Measurements from ENCODE around the gene NXPH1.

NXPH1 gene

DNA sequence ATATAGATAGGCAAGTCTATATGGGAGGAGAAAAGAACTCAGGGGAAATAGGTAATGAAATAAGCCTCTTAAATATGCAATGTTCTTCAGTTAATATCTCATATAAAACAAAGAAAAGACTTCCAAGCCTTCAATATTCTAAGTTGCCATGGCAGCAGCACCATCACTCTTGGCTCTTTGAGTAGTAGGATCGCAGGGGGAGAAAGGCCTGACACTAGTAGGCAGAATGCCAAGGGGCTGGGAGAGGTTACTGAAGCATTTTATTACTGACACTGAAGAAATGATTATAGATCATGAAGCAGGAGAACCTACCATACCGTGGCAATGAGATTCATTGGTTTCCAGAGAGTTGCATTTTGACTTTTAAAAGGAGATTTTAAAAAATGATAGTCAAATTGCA is 193.9 kb downstream of the NXPH1 start:
- no peaks in the 10 kb centered on the region for H3K36me3 Mint-ChIP-seq (ENCODE audit: low read depth)
- no peak overlapping the region for H3K27ac Mint-ChIP-seq
- H3K4me1 Mint-ChIP-seq (ENCODE audit: low read depth): no peaks in the 10 kb centered on the region
- H3K4me3 Mint-ChIP-seq: no peak overlapping the region
- no peaks in the 10 kb centered on the region for H3K9me3 Mint-ChIP-seq
- no peak for DNase-seq
- H3K27me3 Mint-ChIP-seq: no peaks in the 10 kb centered on the region

DNA sequence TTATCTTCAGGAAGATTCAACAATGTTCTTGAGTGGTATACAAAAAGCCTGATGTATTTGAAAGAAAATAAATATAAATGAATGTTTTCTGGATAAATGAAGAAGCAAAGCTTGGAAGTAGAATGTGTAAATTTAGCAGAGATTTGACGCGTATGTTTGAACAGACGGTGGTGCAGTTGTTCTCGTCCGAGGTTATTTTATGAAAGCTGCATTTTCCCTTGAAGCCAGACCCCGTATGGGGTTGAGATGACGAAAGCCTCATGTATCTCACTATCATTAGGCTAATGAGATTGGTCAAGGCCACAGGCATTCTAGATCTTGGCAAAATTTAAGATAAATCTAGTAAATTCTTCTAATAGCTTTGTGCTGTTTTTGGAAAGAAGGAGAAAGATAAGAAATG is 195.2 kb downstream of the NXPH1 start:
- Mint-ChIP-seq H3K27ac (no peak overlapping the region), H3K36me3 (ENCODE audit: low read depth) (no peaks in the 10 kb centered on the region), H3K4me3 (no peak overlapping the region), H3K9me3 (peaks cover 2% of the 10 kb centered on the region), H3K4me1 (ENCODE audit: low read depth) (no peaks in the 10 kb centered on the region), H3K27me3 (no peaks in the 10 kb centered on the region)
- DNase-seq: no peak

- Mint-ChIP-seq H3K4me3 (no peak overlapping the region), H3K27me3 (no peaks in the 10 kb centered on the region), H3K4me1 (ENCODE audit: low read depth) (no peaks in the 10 kb centered on the region), H3K36me3 (ENCODE audit: low read depth) (no peaks in the 10 kb centered on the region), H3K27ac (no peak overlapping the region), H3K9me3 (peaks cover 5% of the 10 kb centered on the region)
- DNase-seq: no peak
These were observed 196.1 kb downstream of the NXPH1 start for GRCh38 chr7:8629504-8629903.

DNA sequence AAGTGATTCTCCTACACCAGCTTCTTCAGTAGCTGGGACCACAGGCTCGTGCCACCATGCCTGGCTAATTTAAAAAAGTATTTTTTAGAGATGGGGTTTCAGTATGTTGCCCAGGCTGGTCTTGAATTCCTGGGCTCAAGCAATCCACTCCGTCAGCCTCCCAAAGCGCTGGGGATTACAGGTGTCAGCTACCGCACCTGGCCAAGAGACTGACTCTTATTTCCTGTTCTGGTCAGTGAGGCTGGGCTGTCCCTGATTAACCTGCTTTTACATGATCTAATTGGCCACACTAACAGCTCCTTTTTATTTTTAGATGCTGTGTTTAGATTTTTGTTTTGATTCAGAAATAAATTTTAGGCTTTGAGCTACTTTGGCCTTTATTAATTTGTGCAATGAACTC is 203.9 kb downstream of the NXPH1 start:
- Mint-ChIP-seq H3K36me3 (ENCODE audit: low read depth) (no peaks in the 10 kb centered on the region), H3K27me3 (no peaks in the 10 kb centered on the region), H3K4me1 (ENCODE audit: low read depth) (no peaks in the 10 kb centered on the region), H3K9me3 (peaks cover 8% of the 10 kb centered on the region), H3K4me3 (no peak overlapping the region), H3K27ac (no peak overlapping the region)
- DNase-seq: no peak

GRCh38 chr7:8638076-8638475 is 204.7 kb downstream of the NXPH1 start:
- Mint-ChIP-seq H3K9me3 (peaks cover 8% of the 10 kb centered on the region), H3K4me1 (ENCODE audit: low read depth) (no peaks in the 10 kb centered on the region), H3K4me3 (no peak overlapping the region), H3K27me3 (no peaks in the 10 kb centered on the region), H3K27ac (no peak overlapping the region), H3K36me3 (ENCODE audit: low read depth) (no peaks in the 10 kb centered on the region)
- DNase-seq: no peak

DNA sequence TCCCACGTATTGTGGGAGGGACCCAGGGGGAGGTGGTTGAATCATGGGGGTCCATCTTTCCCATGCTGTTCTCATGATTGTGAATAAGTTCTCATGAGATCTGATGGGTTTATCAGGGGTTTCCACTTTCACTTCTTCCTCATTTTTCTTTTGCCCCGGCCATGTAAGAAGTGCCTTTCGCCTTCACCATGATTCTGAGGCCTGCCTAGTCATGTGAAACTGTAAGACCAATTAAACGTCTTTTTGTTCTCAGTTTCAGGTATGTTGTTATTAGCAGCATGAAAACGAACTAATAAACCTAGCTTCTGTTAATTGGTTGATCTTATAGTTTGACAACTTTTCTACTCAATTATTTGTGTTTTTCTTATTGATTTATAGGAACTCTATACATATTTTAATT is 206.3 kb downstream of the NXPH1 start:
- no peaks in the 10 kb centered on the region for H3K36me3 Mint-ChIP-seq (ENCODE audit: low read depth)
- no peak overlapping the region for H3K27ac Mint-ChIP-seq
- no peak for DNase-seq
- no peaks in the 10 kb centered on the region for H3K4me1 Mint-ChIP-seq (ENCODE audit: low read depth)
- no peaks in the 10 kb centered on the region for H3K27me3 Mint-ChIP-seq
- H3K9me3 Mint-ChIP-seq: peaks cover 3% of the 10 kb centered on the region
- no peak overlapping the region for H3K4me3 Mint-ChIP-seq

DNA sequence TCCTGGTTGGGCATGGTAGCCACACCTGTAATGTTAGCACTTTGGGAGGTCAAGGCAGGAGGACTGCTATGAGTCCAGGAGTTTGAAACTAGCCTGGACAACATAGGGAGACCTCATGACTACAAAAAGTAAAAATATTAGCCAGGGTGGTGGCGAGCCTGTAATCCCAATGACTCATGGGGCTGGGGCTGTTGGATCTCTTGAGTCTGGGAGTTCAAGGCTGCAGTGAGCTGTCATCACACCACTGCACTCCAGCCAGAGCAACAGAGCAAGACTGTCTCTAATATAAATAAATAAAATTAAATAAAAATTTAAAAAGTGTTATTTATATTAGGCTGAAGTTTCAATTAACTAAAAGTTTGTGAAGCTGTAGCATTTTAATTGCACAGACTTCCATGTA is 207.3 kb downstream of the NXPH1 start:
- Mint-ChIP-seq H3K9me3 (peaks cover 3% of the 10 kb centered on the region), H3K36me3 (ENCODE audit: low read depth) (no peaks in the 10 kb centered on the region), H3K27me3 (no peaks in the 10 kb centered on the region), H3K4me1 (ENCODE audit: low read depth) (no peaks in the 10 kb centered on the region), H3K27ac (no peak overlapping the region), H3K4me3 (no peak overlapping the region)
- DNase-seq: no peak

DNA sequence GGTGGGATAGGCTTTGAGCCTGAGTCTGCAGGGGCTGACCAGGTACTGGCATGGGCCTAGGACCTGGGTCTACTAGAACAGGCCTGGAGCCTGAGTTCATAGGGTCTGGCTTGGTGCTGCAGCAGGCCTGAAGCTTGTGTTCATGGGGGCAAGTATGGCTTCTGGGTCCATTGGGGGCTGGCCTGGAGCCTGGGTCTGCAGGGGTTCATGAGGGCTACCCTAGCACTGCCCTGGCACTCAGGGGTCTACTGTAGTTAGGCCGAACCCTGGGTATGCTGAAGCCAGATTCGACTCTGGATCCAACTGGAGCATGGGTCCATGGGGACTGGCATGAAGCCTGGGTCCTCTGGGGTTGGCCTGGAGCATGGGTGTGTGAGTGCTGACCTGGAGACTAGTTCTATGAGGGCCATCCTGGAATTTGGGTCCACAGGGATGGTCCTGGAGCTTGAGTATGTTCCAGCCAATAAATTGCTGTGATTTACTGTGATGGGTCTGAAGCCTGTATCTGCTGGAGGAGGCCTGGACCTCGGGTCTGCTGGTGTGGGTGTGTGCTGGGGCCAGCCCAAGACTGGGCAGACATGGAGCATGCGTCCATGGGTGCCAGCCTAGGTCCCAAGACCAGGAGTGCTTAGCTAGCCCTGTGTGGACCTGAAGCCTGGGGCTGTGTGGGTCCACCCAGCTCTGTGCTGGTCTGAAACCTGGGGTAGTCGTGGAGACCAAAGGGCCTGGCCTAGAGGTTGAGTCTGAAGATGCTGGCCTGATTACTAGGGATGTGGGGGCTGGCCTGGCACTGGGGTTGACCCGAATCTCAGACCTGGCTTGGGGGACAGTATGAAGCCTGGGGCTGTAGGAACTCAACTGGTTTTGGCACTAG is 235.5 kb downstream of the NXPH1 start:
- Mint-ChIP-seq H3K4me3 (no peak overlapping the region), H3K27ac (no peak overlapping the region), H3K4me1 (ENCODE audit: low read depth) (no peaks in the 10 kb centered on the region), H3K27me3 (no peaks in the 10 kb centered on the region), H3K36me3 (ENCODE audit: low read depth) (no peaks in the 10 kb centered on the region), H3K9me3 (peaks cover 13% of the 10 kb centered on the region)
- DNase-seq: no peak

- no peak overlapping the region for H3K27ac Mint-ChIP-seq
- no peak for DNase-seq
- H3K9me3 Mint-ChIP-seq: peaks cover 13% of the 10 kb centered on the region
- H3K4me1 Mint-ChIP-seq (ENCODE audit: low read depth): no peaks in the 10 kb centered on the region
- no peaks in the 10 kb centered on the region for H3K27me3 Mint-ChIP-seq
- no peak overlapping the region for H3K4me3 Mint-ChIP-seq
- H3K36me3 Mint-ChIP-seq (ENCODE audit: low read depth): no peaks in the 10 kb centered on the region
These were observed 236.1 kb downstream of the NXPH1 start for GRCh38 chr7:8669501-8669851.

- Mint-ChIP-seq H3K4me1 (ENCODE audit: low read depth) (no peaks in the 10 kb centered on the region), H3K9me3 (no peaks in the 10 kb centered on the region), H3K4me3 (no peak overlapping the region), H3K36me3 (ENCODE audit: low read depth) (no peaks in the 10 kb centered on the region), H3K27ac (no peak overlapping the region), H3K27me3 (no peaks in the 10 kb centered on the region)
- DNase-seq: no peak
These were observed 251.0 kb downstream of the NXPH1 start for GRCh38 chr7:8684426-8684825.

- no peaks in the 10 kb centered on the region for H3K4me1 Mint-ChIP-seq (ENCODE audit: low read depth)
- H3K27me3 Mint-ChIP-seq: no peaks in the 10 kb centered on the region
These were observed 266.6 kb downstream of the NXPH1 start for GRCh38 chr7:8699875-8700624.

DNA sequence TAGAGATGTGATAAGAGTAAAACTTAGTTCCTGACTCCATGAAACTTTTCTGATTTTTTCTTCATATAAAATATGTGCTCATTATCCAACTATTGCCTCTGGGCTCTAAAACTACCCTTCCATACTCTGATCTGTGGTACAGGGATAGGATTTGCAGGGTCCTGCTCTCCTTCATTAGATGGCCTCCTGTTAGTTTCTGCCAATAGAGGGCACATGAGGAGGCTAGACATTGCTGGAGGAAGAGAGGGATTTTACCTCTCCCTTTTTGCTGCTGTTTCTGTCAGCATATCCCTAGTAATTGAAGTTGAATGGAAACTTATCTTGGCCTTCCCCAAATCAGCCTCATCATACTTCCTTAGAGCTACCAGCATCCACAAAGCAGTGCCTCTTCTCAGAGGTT is 269.4 kb downstream of the NXPH1 start:
- H3K27ac Mint-ChIP-seq: no peak overlapping the region
- H3K36me3 Mint-ChIP-seq (ENCODE audit: low read depth): no peaks in the 10 kb centered on the region
- H3K27me3 Mint-ChIP-seq: no peaks in the 10 kb centered on the region
- no peaks in the 10 kb centered on the region for H3K9me3 Mint-ChIP-seq
- no peaks in the 10 kb centered on the region for H3K4me1 Mint-ChIP-seq (ENCODE audit: low read depth)
- DNase-seq: no peak
- no peak overlapping the region for H3K4me3 Mint-ChIP-seq

More at GRCh38 chr7:8699875-8700624, 266.6 kb downstream of the NXPH1 start:
- Mint-ChIP-seq H3K27ac (no peak overlapping the region), H3K9me3 (no peaks in the 10 kb centered on the region), H3K36me3 (ENCODE audit: low read depth) (no peaks in the 10 kb centered on the region), H3K4me3 (no peak overlapping the region)
- DNase-seq: no peak

GRCh38 chr7:8710124-8710523 is 276.7 kb downstream of the NXPH1 start:
- peaks cover 7% of the 10 kb centered on the region for H3K9me3 Mint-ChIP-seq
- H3K4me1 Mint-ChIP-seq (ENCODE audit: low read depth): no peaks in the 10 kb centered on the region
- H3K36me3 Mint-ChIP-seq (ENCODE audit: low read depth): no peaks in the 10 kb centered on the region
- no peaks in the 10 kb centered on the region for H3K27me3 Mint-ChIP-seq
- no peak overlapping the region for H3K4me3 Mint-ChIP-seq
- H3K27ac Mint-ChIP-seq: no peak overlapping the region
- DNase-seq: no peak

GRCh38 chr7:8714791-8715190 is 281.4 kb downstream of the NXPH1 start:
- DNase-seq: no peak
- no peak overlapping the region for H3K4me3 Mint-ChIP-seq
- no peaks in the 10 kb centered on the region for H3K27me3 Mint-ChIP-seq
- peaks cover 9% of the 10 kb centered on the region for H3K9me3 Mint-ChIP-seq
- H3K4me1 Mint-ChIP-seq (ENCODE audit: low read depth): no peaks in the 10 kb centered on the region
- no peak overlapping the region for H3K27ac Mint-ChIP-seq
- H3K36me3 Mint-ChIP-seq (ENCODE audit: low read depth): no peaks in the 10 kb centered on the region

- Mint-ChIP-seq H3K4me1 (ENCODE audit: low read depth) (no peaks in the 10 kb centered on the region), H3K9me3 (peaks cover 2% of the 10 kb centered on the region), H3K4me3 (no peak overlapping the region), H3K27ac (no peak overlapping the region), H3K27me3 (no peaks in the 10 kb centered on the region), H3K36me3 (ENCODE audit: low read depth) (no peaks in the 10 kb centered on the region)
- no peak for DNase-seq
These were observed 285.7 kb downstream of the NXPH1 start for GRCh38 chr7:8719102-8719501.
